AG09309 (cell line): ENCODE results near the gene HRH3.

Source experiments
- DNase-seq: peaks from one replicate; pipeline ENCODE4 v3.0.0-alpha.2; 2010; ENCODE audit warnings: low read depth
- H3K4me3 ChIP-seq: 2 replicates; pipeline ENCODE4 v1.5.1; 2011; ENCODE audit warnings: mild to moderate bottlenecking, low read depth, low read length, moderate library complexity; ENCODE audit not compliant: control insufficient read depth
- CTCF ChIP-seq: IDR thresholded peaks from 2 replicates; pipeline ENCODE4 v1.5.1; 2011; ENCODE audit warnings: mild to moderate bottlenecking, low read depth, low read length, inconsistent platforms; ENCODE audit not compliant: insufficient read depth, control insufficient read depth; ENCODE audit errors: missing control alignments

The HRH3 gene

GRCh38 chr20:62201173-62202082 is 18.6 kb downstream of the HRH3 start:
- no peak for DNase-seq
- no peak for TF ChIP-seq CTCF
- H3K4me3 ChIP-seq, result no peak overlapping the region

GRCh38 chr20:62200491-62201172 is 19.4 kb downstream of the HRH3 start:
- no peak for TF ChIP-seq CTCF
- no peak overlapping the region for H3K4me3 ChIP-seq
- no peak for DNase-seq

- TF ChIP-seq CTCF, result no peak
- DNase-seq, result no peak
- H3K4me3 ChIP-seq, result no peak overlapping the region
Observed at GRCh38 chr20:62198931-62199330, 21.1 kb downstream of the HRH3 start.

GRCh38 chr20:62198496-62198895 is 21.6 kb downstream of the HRH3 start:
- TF ChIP-seq CTCF, result no peak
- DNase-seq, result no peak
- no peak overlapping the region for H3K4me3 ChIP-seq

GRCh38 chr20:62197801-62198200 is 22.3 kb downstream of the HRH3 start:
- no peak overlapping the region for H3K4me3 ChIP-seq
- no peak for TF ChIP-seq CTCF

GRCh38 chr20:62197311-62197710 is 22.8 kb downstream of the HRH3 start:
- DNase-seq, result no peak
- no peak overlapping the region for H3K4me3 ChIP-seq
- no peak for TF ChIP-seq CTCF

More at GRCh38 chr20:62197801-62198200, 22.3 kb downstream of the HRH3 start:
- DNase-seq, result no peak
